GM12878 (cell line): ENCODE data around the gene COL25A1. TPM values are rescaled to one million over a fixed set of nuclear protein-coding genes. Genes with fewer than 3 reads are reported as not detected.

Experiments used
- ATAC-seq: fragments of 200-7000 bp; cut with Tn5 transposase; 3 replicates; pipeline ENCODE4 v1.9.1; 2020; ENCODE audit warnings: mild to moderate bottlenecking, moderate library complexity
- BruUV-seq: library from RNA; stranded (reverse); fragments of 400-500 nt; replicated peaks from 2 replicates; lab custom pipeline; 2021; lab: Mats Ljungman, UMichigan
- CTCF ChIA-PET: fragments of 300-600 bp; sonication (Branson Sonifier 250); formaldehyde crosslinking; extraction: SDS; loops from one replicate; lab custom pipeline; 2021; ENCODE audit warnings: inconsistent platforms; lab: Yijun Ruan, JAX
- POLR2A ChIA-PET: fragments of 350-600 bp; formaldehyde crosslinking; extraction: SDS; loops from one replicate; lab custom pipeline; 2021; ENCODE audit warnings: inconsistent platforms; lab: Charles Lee
- RAD21 ChIA-PET: fragments of 300-600 bp; sonication (Branson Sonifier 250); formaldehyde crosslinking; loops from one replicate; lab custom pipeline; 2023; ENCODE audit warnings: antibody characterized with exemption; ENCODE audit not compliant: unreplicated experiment; lab: Charles Lee
- SMC1A ChIA-PET: fragments of 300-600 bp; sonication (Branson Sonifier 250); formaldehyde crosslinking; loops from one replicate; lab custom pipeline; 2023; ENCODE audit not compliant: unreplicated experiment, uncharacterized antibody; lab: Charles Lee
- DNase-seq: peaks from one replicate; pipeline ENCODE4 v3.0.0-alpha.2; 2011; ENCODE audit warnings: low read depth, low spot score
- FAIRE-seq: peaks from 3 replicates; lab custom pipeline; 2011; peaks lifted over from hg19 to GRCh38; lab: Jason Lieb, UNC
- H2AFZ ChIP-seq: 2 replicates; pipeline ENCODE4 v1.6.0; 2011; ENCODE audit warnings: low read depth, low read length, control low read depth; ENCODE audit not compliant: control insufficient read depth
- H3K27ac ChIP-seq: 2 replicates; pipeline ENCODE4 v1.5.1; 2011; ENCODE audit warnings: control low read depth; ENCODE audit not compliant: control insufficient read depth, insufficient read depth
- H3K27me3 ChIP-seq, 2 experiments: replicated peaks in 1 of 2; 2 replicates each; pipeline versions ENCODE4 v1.6.0 to v1.6.1; 2011; ENCODE audit warnings: low read length in 1 of 2; ENCODE audit not compliant: control insufficient read depth in 2 of 2, insufficient read depth in 2 of 2
- H3K36me3 ChIP-seq, 2 experiments: 2 replicates each; pipeline ENCODE4 v1.5.1; 2011; ENCODE audit warnings: low read length in 1 of 2; ENCODE audit not compliant: control insufficient read depth in 2 of 2, insufficient read depth in 2 of 2
- H3K4me1 ChIP-seq: 2 replicates; pipeline ENCODE4 v1.6.1; 2011; ENCODE audit warnings: mild to moderate bottlenecking, low read length, moderate library complexity, mixed read lengths; ENCODE audit not compliant: control insufficient read depth, insufficient read depth
- H3K4me2 ChIP-seq: 2 replicates; pipeline ENCODE4 v1.6.0; 2011; ENCODE audit warnings: control low read depth; ENCODE audit not compliant: control insufficient read depth, insufficient read depth
- H3K4me3 ChIP-seq: fragments of 200-600 bp; sonication (generic); 2 replicates; pipeline ENCODE4 v1.5.1; 2016
- H3K79me2 ChIP-seq: 2 replicates; pipeline ENCODE4 v1.6.0; 2011; ENCODE audit warnings: low read length; ENCODE audit not compliant: control insufficient read depth, insufficient read depth
- H3K9ac ChIP-seq: 2 replicates; pipeline ENCODE4 v1.8.0; 2011; ENCODE audit warnings: low read length, control low read depth, mixed read lengths; ENCODE audit not compliant: control insufficient read depth, insufficient read depth
- H3K9me3 ChIP-seq: replicated peaks from 3 replicates; pipeline ENCODE4 v1.5.1; 2011; ENCODE audit warnings: mild to moderate bottlenecking, low read length; ENCODE audit not compliant: control insufficient read depth, insufficient read depth
- H4K20me1 ChIP-seq: 2 replicates; pipeline ENCODE4 v1.6.0; 2011; ENCODE audit not compliant: control insufficient read depth, insufficient read depth
- BRCA1 ChIP-seq: IDR thresholded peaks from 2 replicates; pipeline ENCODE4 v1.6.1; 2011; ENCODE audit warnings: low read depth, low read length, improper control_type of control experiment
- CEBPB ChIP-seq, 2 experiments: fragments of 150-350 bp in 1 of 2; IDR thresholded peaks; 2 replicates each; pipeline ENCODE4 v1.6.1; 2012 to 2014; ENCODE audit warnings: low read depth in 2 of 2, low read length in 2 of 2, borderline replicate concordance in 1 of 2, inconsistent platforms in 1 of 2
- MEF2A ChIP-seq: IDR thresholded peaks from 2 replicates; pipeline ENCODE4 v1.6.1; 2011; ENCODE audit warnings: low read depth, mild to moderate bottlenecking, low read length, moderate library complexity; ENCODE audit not compliant: insufficient read depth
- MYC ChIP-seq: IDR thresholded peaks from 2 replicates; pipeline ENCODE4 v1.6.1; 2011; ENCODE audit warnings: mild to moderate bottlenecking, low read length, moderate library complexity, inconsistent platforms; ENCODE audit not compliant: insufficient read depth, insufficient replicate concordance, insufficient read length, severe bottlenecking
- NR2C1 ChIP-seq: fragments of 450-650 bp; IDR thresholded peaks from 2 replicates; pipeline ENCODE4 v1.6.1; 2017; ENCODE audit warnings: antibody characterized with exemption, mild to moderate bottlenecking, moderate library complexity
- NR2C2 ChIP-seq: IDR thresholded peaks from 2 replicates; pipeline ENCODE4 v1.6.1; 2011; ENCODE audit warnings: borderline replicate concordance, low read depth; ENCODE audit not compliant: control insufficient read depth, insufficient read length
- PAX5 ChIP-seq: IDR thresholded peaks from 2 replicates; pipeline ENCODE4 v1.6.1; 2011; ENCODE audit warnings: low read depth, low read length, borderline replicate concordance
- PAX8 ChIP-seq: fragments of 450-650 bp; IDR thresholded peaks from 2 replicates; pipeline ENCODE4 v1.6.1; 2017; ENCODE audit warnings: mild to moderate bottlenecking, moderate library complexity
- POU2F2 ChIP-seq: IDR thresholded peaks from 3 replicates; pipeline ENCODE4 v1.6.1; 2011; ENCODE audit warnings: low read depth, mild to moderate bottlenecking, low read length, borderline replicate concordance
- RUNX3 ChIP-seq: IDR thresholded peaks from 2 replicates; pipeline ENCODE4 v1.6.1; 2012; ENCODE audit warnings: low read length, inconsistent platforms
- TCF12 ChIP-seq: IDR thresholded peaks from 2 replicates; pipeline ENCODE4 v1.6.1; 2011; ENCODE audit warnings: low read depth, mild to moderate bottlenecking, low read length
- YBX1 ChIP-seq: fragments of 450-650 bp; IDR thresholded peaks from 2 replicates; pipeline ENCODE4 v1.6.1; 2016; ENCODE audit warnings: antibody characterized with exemption
- ZNF217 ChIP-seq: fragments of 450-650 bp; IDR thresholded peaks from 2 replicates; pipeline ENCODE4 v1.6.1; 2017; ENCODE audit warnings: antibody characterized with exemption, mild to moderate bottlenecking
- ZZZ3 ChIP-seq: IDR thresholded peaks from 2 replicates; pipeline ENCODE4 v1.6.1; 2011; ENCODE audit warnings: low read depth; ENCODE audit not compliant: control insufficient read depth, insufficient read length
- WGBS: methylation state at CpG from one replicate; pipeline ENCODE4 v1.1.6; 2016; ENCODE audit warnings: low lambda C conversion rate; ENCODE audit not compliant: insufficient replicate concordance, insufficient coverage; ENCODE audit errors: missing lambda C conversion rate; 5-methylcytosine and 5-hydroxymethylcytosine counted together
- in situ Hi-C: fragments of 300-500 bp; cut with MboI; formaldehyde crosslinking; loops from 9 replicates; pipeline ENCODE4 v1.14.3; 2018; ENCODE audit warnings: mixed read lengths
- intact Hi-C: fragments of 100-400 bp; cut with micrococcal nuclease; formaldehyde crosslinking; loops from one replicate; pipeline ENCODE4 v1.14.2; 2022; ENCODE audit not compliant: unreplicated experiment
- polyA plus RNA-seq, 11 experiments: library from polyadenylated mRNA; depleted of rRNA in 4 of 11; unstranded in 6 of 11; stranded (reverse) in 5 of 11; fragments of >200 nt; fragmentation: Nextera tagmentation in 4 of 11; fragmentation: Illumina TruSeq in 1 of 11; extraction: Ambion mirVana in 4 of 11; extraction: Trizol in 1 of 11; gene quantifications; 1 replicate in 1 of 11; 2 replicates in 10 of 11; pipeline versions ENCODE4 v1.2.1 to v1.2.3, GENCODE V29; 2011 to 2016; ENCODE audit warnings: inconsistent platforms in 2 of 11, missing spikeins in 2 of 11, low read depth in 1 of 11
- total RNA-seq, 4 experiments: library from RNA; depleted of rRNA in 3 of 4; stranded (reverse); fragments of >200 nt in 3 of 4; fragmentation: Illumina TruSeq in 1 of 4; extraction: Trizol in 1 of 4; gene quantifications; 2 replicates each; pipeline versions ENCODE4 v1.2.1 to v1.2.3, GENCODE V29; 2013 to 2021
- TF ChIP-seq, protein P1 (sequence below): fragments of 450-650 bp; IDR thresholded peaks from 2 replicates; pipeline ENCODE4 v1.6.1; 2017; ENCODE audit warnings: antibody characterized with exemption, mild to moderate bottlenecking, moderate library complexity
- TF ChIP-seq, protein P2 (sequence below): fragments of 450-650 bp; IDR thresholded peaks from 2 replicates; pipeline ENCODE4 v1.6.1; 2017; ENCODE audit warnings: mild to moderate bottlenecking, low read depth, inconsistent platforms; ENCODE audit not compliant: poor library complexity, severe bottlenecking

COL25A1 gene
- total and polyA plus RNA-seq, 10 of the 15 experiments (the other 5 are each of a cell fraction or from before 2014, with no cell fraction given), result 0.01 to 0.26 (median 0.12) TPM; not detected in 6

- in situ Hi-C loops, result no loop called here
- no peak overlapping the region for H2AFZ ChIP-seq
- H3K27ac ChIP-seq, result no peak overlapping the region
- no peak overlapping the region for H3K9ac ChIP-seq
- SMC1A ChIA-PET, result no interaction called here
- H3K79me2 ChIP-seq, result no peaks in the 10 kb centered on the region
- FAIRE-seq, result no peak
- no peaks in the 10 kb centered on the region for H4K20me1 ChIP-seq
- CTCF ChIA-PET, result no interaction called here
- no peaks in the 10 kb centered on the region for H3K27me3 ChIP-seq
- no peak overlapping the region for H3K4me2 ChIP-seq
- WGBS, result 23% methylated on average over 4 of the region's 4 CpGs
- RAD21 ChIA-PET, result no interaction called here
- TF ChIP-seq ZZZ3 (no peak), PAX5 (no peak), MYC (no peak), TCF12 (no peak), YBX1 (no peak), BRCA1 (no peak), PAX8 (no peak), ZNF217 (no peak), NR2C2 (no peak), NR2C1 (no peak), POU2F2 (no peak), RUNX3 (no peak), MEF2A (no peak), CEBPB (IDR thresholded peaks at IDR 0.05; ENCODE audit: borderline replicate concordance in 1 of 2, low read depth in 2 of 2, low read length in 2 of 2) (no peak)
- TF ChIP-seq, protein P1, sequence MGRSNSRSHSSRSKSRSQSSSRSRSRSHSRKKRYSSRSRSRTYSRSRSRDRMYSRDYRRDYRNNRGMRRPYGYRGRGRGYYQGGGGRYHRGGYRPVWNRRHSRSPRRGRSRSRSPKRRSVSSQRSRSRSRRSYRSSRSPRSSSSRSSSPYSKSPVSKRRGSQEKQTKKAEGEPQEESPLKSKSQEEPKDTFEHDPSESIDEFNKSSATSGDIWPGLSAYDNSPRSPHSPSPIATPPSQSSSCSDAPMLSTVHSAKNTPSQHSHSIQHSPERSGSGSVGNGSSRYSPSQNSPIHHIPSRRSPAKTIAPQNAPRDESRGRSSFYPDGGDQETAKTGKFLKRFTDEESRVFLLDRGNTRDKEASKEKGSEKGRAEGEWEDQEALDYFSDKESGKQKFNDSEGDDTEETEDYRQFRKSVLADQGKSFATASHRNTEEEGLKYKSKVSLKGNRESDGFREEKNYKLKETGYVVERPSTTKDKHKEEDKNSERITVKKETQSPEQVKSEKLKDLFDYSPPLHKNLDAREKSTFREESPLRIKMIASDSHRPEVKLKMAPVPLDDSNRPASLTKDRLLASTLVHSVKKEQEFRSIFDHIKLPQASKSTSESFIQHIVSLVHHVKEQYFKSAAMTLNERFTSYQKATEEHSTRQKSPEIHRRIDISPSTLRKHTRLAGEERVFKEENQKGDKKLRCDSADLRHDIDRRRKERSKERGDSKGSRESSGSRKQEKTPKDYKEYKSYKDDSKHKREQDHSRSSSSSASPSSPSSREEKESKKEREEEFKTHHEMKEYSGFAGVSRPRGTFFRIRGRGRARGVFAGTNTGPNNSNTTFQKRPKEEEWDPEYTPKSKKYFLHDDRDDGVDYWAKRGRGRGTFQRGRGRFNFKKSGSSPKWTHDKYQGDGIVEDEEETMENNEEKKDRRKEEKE, result no peak
- TF ChIP-seq, protein P2, sequence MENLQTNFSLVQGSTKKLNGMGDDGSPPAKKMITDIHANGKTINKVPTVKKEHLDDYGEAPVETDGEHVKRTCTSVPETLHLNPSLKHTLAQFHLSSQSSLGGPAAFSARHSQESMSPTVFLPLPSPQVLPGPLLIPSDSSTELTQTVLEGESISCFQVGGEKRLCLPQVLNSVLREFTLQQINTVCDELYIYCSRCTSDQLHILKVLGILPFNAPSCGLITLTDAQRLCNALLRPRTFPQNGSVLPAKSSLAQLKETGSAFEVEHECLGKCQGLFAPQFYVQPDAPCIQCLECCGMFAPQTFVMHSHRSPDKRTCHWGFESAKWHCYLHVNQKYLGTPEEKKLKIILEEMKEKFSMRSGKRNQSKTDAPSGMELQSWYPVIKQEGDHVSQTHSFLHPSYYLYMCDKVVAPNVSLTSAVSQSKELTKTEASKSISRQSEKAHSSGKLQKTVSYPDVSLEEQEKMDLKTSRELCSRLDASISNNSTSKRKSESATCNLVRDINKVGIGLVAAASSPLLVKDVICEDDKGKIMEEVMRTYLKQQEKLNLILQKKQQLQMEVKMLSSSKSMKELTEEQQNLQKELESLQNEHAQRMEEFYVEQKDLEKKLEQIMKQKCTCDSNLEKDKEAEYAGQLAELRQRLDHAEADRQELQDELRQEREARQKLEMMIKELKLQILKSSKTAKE, result no peak
- TF ChIP-seq, all 136 proteins: peak for 0
- H3K4me3 ChIP-seq, result no peak overlapping the region
- ATAC-seq (no peak), DNase-seq (no peak)
- intact Hi-C loops, result no loop called here
- no peaks in the 10 kb centered on the region for H3K4me1 ChIP-seq
- H3K36me3 ChIP-seq, result no peaks in the 10 kb centered on the region
- H3K9me3 ChIP-seq, result no peaks in the 10 kb centered on the region
- POLR2A ChIA-PET, result no interaction called here
- BruUV-seq, result no TSS peak
Observed at GRCh38 chr4:109020861-109021260, 281.6 kb downstream of the COL25A1 start.
